HG02970 (cell line): ENCODE measurements around the gene FOXK1.
"Not testable (repeated sequence)": the region's sequence is repeated elsewhere in the genome, so short reads cannot be mapped to it uniquely, and the experiment has no call there.

ENCODE experiments used
- ATAC-seq: cut with Tn5 transposase; IDR thresholded peaks from one replicate; pipeline ENCODE4 v1.9.1; 2021; ENCODE audit warnings: mild to moderate bottlenecking, moderate library complexity, moderate number of reproducible peaks; ENCODE audit not compliant: unreplicated experiment, low FRiP score

FOXK1 gene

DNA sequence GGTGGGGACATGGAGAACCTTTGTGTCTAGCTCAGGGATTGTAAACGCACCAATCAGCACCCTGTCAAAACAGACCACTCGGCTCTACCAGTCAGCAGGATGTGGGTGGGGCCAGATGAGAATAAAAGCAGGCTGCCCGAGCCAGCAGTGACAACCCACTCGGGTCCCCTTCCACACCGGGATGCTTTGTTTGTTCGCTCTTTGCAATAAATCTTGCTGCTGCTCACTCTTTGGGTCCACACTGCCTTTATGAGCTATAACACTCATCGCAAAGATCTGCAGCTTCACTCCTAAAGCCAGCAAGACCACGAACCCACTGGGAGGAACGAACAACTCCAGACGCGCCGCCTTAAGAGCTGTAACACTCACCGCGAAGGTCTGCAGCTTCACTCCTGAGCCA, 112.1 kb downstream of the FOXK1 start:
- not testable (repeated sequence) for ATAC-seq

DNA sequence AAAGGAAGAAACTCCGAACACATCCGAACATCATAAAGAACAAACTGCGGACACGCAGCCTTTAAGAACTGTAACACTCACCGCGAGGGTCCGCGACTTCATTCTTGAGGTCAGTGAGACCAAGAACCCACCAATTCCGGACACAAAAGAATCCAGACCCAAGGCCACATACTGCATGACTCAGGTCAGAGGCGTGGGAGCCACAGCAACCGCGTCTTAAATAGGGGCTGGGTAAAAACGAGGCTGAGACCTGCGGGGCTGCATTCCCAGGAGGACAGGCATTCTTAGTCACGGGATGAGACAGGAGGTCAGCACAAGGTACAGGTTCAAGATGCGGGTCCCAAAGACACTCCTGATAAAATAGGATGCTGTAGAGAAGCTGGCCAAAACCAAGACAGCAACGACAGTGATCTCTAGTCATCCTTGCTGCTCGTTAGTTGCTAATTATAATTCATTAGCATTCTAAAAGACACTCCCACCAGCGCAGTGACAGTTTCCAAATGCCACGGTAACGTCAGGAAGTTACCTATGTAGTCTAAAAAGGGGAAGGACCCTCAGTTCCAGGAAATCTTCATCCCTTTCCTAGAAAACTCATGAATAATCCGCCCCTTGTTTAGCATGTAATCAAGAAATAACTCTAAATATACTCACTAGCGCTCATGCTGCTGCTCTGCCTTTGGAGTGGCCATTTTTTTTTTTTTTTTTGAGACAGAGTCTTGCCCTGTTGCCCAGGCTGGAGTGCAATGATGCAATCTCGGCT, 112.7 kb downstream of the FOXK1 start:
- ATAC-seq, result no peak

DNA sequence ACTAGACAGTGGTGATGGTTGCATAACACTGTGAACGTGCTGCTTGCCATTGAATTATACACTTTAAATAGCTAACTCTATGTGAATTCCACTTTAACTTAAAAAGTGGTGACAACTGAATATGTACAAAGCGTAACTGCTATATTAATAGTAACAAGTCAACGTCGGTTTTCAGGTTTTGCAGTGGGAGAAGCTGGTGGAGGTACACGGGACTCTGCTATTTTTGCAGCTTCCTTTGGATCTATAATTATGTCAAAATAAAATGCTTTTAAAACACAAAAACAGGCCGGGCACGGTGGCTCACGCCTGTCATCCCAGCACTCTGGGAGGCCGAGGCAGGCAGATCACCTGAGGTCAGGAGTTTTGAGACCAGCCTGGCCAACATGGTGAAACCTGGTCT, 114.4 kb downstream of the FOXK1 start:
- no peak for ATAC-seq

DNA sequence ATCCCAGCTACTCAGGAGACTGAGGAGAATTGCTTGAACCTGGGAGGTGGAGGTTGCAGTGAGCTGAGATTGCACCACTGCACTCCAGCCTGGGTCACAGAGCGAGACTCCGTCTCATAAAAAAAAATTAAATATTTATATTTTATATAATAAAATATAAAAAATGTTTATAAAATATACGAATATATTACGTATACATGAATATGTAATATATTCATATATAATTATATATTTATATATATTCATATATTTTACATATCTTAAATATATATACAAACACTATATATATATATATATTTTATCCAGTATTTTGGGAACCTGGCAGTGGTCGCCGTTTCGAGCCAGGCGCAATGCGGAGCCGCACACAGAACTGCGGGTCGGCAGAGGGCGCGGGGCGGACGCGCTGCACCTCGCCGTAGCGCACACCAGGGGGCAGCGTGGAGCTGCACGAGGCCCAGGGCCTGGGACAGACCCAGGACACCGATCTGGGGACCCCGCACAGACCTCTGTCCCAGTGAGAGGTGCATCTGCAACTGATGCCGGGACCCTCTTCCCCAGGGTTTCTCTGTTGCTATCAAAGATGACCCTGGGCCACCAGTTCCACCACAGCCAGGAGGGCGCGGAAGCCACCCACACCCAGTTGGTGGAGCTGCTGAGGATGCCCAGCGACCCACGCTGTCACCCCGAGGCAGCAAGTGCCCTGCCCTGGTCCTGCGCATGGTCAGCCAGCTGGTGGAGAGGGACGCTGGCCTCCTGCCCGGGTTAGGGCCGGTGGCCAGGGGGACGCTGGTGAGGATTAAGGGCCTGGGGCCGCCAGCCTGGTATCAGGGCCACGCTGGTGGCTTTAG, 116.0 kb downstream of the FOXK1 start:
- ATAC-seq, result no peak

DNA sequence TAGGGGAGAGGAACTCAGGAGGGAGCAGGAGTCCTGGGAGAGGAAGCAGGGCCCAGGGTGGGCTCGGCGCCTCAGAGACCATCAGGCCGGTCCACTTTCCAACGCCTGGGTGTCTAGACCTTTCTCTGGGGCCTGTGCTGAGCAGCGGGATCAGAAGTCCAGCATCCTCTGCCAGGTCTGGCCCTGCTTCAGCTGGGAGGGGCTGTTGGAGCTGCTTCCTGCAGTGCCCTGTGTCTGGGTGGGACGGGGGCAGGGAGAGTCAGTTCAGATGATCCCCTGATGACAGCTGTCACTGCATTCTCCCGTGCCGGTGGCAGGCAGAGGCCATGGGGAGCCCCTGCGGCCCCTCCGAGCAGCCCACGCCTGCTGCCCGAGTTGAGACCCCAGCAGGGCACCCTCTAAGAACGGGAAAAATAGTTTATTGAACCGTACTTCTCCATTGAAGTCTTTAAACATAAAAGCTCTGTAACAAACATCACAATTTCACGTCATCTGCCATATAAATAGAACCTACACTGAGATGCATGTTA, 116.7 kb downstream of the FOXK1 start:
- ATAC-seq, result no peak

DNA sequence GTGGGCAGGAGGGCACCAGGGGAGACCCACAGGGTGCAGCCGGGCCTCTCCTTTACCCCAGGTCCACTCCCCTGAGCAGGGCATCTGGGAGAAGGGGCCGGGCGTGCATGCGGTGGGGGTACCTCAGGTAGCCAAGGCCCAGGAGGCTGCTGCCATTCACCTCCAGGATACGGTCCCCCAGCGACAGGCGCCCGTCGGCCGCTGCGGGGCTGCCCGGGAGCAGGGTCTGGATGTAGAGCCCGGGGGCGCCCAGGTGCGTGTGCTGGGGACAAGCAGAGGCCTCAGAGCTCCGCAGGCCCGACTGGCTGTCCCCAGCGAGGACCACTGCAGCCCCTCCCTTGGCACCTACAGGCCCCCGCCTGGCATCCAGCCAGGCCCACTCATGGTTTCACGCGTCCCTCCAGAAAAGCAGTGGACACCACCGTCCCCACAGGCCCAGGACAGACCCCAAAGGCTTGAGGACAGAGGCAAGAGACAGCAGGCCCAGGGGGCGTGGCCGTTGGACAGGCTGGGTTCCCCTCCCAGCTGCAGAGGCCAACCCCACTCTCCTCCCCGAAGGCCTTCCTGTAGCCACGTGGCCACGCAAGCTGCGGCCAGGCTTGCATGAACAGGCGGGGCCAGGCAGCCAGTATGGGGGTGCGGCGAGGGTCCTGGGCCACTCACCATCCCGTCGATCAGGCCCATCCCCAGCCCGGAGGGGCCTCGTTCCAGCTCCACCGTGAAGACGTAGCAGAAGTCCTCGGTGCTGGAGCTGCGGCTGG, 117.6 kb downstream of the FOXK1 start:
- no peak for ATAC-seq

DNA sequence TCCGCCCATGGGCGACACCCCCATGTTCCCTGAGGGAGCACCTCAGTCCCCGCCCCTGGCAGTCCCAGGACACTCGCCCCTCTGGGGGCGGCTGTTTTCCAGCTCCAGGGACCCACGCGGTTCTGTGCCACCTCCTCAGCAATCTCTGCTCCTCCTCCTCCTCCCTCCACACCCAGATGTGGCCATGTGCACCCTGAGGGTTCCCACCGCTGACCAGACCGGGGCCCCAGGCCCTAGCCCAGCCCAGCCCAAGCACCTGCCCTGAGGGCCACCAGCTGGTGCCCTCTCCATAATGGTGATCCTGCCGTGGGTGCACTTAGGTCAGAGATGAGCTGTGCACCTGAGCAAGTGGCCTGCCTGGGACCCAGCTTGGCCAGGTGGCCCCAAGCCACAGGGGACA, 118.4 kb downstream of the FOXK1 start:
- ATAC-seq, result no peak

DNA sequence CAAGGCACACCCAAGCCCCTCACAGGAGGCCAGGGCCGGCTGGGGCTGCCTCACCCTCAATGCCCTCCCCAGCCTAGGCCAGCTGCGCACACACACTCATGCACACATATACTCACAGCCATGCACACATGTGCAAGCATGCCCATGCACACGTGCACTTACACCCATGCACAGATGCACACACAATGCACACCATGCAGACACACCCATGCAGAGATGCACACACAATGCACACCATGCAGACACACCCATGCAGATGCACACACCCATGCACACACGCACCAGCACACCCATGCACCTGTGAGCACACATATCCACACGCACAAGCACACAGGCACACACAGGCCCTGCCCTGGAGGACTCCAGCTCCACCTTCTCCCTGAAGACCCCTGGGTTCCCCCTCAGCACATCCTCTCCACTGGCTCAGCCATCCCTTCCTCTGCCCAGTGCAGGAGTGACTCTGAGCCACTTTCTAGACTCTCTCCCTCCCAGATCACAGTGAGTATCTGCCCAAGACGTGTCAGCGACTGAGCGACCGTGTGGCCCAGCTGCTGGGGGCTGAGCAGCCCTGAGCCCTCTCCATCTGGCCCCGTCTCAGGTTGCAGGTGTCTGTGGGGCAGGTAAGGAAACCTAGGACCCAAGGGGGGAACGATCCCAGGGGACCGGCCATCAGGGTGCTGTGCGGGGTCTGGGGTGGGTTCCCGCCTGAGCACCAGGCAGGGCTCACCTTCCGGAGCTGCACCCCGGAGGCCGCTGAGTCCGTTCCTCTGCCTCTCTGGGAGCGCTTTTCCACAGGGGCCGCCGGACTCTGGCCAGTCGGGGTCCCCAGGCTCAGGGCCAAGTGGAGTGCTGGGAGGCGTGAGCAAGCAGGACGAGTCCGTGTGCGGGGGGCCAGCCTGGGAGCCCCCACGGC, 119.1 kb downstream of the FOXK1 start:
- ATAC-seq, result no peak

DNA sequence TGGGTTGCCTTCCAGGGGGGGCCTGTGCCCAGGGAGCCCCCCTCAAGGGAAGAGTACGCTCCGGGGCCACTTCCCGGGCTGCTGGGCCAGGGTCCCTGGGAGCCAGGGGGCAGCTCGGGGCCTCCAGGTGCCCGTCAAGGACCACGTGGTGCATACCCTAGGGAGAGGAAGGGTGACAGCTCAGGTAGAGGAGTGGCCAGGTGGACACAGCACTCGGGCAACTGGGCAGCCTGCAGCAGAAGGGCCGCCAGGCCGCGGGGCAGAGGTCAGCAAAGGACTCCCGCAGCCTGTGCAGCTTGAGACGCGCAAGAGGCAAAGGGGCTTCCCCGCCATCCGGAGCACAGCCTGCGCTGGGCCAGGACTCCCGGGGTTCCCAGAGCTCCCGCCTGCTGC, 119.7 kb downstream of the FOXK1 start:
- ATAC-seq, result no peak

DNA sequence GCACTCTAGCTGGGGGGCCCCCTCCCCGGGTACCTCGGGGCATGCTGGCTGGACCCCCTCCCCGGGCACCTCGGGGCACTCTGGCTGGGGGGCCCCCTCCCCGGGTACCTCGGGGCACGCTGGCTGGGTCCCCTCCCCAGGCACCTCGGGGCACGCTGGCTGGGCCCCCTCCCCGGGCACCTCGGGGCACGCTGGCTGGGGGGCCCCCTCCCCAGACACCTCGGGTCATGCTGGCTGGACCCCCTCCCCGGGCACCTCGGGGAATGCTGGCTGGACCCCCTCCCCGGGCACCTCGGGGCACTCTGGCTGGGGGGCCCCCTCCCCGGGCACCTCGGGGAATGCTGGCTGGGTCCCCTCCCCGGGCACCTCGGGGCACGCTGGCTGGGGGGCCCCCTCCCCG, 120.5 kb downstream of the FOXK1 start:
- ATAC-seq, result not testable (repeated sequence)

DNA sequence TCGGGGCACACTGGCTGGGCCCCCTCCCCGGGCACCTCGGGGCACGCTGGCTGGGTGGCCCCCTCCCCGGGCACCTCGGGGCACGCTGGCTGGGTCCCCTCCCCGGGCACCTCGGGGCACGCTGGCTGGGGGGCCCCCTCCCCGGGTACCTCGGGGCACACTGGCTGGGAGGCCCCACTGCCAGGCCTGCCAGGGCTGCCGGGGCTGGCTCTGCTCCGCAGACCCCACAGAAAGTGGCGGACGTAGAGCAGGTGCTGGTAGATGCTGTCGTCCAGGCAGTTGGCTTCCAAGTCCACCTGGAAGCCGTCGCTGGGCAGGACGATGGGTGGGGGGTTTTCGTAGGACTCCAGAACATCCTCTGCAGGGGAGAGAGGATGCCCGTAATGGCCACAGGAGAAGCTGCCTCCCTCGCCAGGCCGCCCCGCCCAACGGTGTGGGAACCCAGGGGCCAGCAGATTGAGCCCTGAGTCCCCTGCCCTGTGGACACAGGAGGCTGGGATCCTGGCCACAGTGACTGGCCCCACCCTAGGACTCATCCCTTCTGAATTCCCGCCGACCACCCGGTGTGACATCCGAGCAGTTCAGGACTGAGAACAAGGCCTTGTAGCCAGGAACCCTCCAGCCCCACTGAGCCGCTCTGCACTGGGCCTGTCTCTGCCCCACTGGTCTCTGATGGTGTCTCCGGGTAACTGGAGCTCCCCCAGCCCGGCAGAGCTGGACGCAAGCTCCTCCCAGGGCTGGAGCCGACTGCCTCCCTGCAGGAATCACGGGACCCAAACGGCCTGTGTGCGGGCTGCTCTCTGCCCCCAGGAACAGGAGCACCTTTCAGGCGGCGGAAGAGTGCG, 121.5 kb downstream of the FOXK1 start:
- ATAC-seq, result no peak

DNA sequence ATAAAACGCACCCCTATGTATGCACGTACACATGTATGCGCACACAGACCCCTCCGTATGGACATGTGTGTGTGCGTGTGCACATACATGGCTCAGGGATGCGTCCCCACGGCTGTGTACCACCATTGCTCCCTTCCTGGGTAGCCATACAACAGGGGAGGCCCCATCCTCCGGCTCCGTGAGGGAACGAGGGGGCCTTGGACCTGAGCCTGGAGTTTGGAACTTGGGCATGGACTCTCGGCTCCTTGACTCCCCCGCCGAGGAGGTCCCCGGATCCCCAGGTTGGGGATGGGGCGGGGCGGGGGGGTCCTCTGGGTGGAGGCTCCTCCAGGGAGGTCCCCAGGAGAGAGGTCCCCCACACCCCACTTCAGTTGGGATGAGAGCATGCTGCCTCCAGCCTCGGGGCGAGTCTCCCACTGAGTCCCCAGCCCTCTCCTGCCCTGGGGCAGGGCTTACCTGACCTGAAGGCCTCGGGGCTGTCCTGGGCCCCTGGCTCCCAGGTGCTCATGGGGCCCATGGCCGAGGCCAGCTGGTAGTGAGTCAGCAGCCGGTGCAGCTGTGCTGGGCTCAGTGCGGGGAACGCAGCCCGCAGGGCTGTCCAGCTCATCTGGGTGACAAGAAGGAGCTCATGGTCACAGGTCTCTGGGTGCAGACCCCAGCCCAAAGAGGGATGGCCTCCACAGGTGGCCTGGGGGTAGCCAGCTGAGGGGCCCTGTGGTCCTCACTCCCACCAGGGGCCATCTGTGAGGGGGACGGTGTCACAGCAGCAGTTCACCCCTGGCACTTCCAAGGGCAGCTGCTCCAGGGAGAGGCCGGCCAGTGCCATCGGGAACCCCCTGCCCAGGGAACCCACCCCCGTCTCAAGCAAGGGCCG, 123.3 kb downstream of the FOXK1 start:
- ATAC-seq, result no peak

DNA sequence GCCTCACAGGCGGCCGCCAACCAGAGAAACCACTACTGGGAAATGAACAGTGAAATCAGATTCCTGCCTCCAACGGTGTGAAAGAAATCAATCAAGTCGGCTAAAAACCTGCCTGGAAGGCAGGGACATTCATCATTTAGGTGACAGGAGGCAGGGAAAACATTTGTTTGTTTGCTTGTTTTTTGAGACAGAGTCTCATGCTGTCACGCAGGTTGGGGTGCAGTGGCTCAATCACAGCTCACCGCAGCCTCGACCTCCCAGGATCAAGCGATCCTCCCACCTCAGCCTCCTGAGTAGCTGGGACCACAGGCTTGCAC, 123.8 kb downstream of the FOXK1 start:
- no peak for ATAC-seq

DNA sequence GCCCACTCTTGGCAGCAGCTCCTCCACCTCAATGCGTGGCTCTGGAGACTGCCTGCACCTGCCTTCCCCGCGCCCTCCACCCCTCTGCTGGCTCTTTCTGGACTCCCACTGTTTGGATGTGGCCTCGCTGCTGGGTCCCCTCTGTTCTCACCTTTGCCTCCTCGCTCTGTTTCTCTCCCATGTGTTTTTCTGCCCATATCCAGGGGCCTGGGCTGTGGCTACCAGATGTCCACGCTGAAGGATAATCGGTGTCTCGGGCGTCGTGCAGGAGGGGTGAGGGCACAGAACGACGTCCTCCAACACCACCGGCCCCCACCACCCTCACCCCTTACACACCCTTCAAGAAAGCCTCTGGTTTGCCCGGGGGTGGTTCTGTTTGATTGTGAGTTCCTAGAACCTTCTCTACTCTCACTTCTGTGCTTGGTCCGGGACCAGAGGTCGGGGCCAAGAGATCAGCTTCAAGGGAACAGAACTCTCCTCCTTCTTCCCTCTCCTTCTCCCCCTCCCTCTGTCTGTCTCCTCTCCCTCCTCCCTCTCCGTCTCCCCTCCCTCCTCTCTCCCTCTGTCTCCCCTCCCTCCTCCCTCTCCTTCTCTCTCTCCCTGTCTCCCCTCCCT, 125.0 kb downstream of the FOXK1 start:
- ATAC-seq, result no peak

DNA sequence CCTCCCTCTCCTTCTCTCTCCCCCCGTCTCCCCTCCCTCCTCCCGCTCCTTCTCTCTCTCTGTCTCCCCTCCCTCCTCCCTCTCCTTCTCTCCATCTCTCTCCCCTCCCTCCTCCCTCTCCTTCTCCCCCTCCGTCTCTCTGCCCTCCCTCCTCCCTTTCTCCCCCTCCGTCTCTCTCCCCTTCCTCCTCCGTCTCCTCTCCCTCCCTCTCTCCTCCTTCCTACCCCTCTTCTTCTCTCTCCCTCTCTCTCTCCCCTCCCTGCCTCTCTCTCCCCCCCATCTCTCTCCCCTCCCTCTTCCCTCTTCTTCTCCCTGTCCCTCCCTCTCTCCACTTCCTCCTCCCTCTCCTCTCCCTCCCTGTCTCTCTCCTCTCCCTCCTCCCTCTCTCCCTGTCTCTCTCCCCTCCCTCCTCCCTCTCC, 125.5 kb downstream of the FOXK1 start:
- no peak for ATAC-seq

DNA sequence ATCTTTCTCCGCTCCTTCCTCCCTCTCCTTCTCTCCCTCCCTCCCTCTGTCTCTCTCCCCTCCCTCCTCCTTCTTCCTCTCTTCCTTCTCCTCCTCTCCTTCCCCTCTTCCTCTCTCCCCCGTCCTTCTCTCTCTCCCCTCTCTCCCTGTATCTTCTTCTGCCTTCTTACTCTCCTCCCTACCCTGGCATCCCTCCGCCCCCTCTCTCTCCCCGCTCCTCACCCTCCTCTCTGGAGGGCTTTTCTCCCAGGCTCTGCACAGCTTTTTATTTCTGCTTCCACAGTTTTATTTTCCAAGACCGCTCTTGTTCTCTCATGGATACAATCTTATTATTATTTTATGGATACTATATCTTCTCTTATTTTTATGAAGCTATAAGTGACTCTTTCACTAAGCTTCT, 125.9 kb downstream of the FOXK1 start:
- no peak for ATAC-seq

DNA sequence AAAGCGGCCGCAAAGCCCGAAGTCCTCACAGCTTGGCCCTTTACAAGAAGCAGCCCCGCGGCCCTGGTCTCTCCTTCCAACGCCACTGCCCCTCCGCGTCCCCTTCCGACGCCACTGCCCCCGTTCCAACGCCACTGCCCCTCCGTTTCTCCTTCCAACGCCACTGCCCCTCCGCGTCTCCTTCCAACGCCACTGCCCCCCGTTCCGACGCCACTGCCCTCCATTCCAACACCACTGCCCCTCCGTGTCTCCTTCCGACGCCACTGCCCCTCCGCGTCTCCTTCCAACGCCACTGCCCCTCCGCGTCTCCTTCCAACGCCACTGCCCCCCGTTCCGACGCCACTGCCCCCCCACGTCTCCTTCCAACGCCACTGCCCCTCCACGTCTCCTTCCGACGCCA, 126.5 kb downstream of the FOXK1 start:
- no peak for ATAC-seq

DNA sequence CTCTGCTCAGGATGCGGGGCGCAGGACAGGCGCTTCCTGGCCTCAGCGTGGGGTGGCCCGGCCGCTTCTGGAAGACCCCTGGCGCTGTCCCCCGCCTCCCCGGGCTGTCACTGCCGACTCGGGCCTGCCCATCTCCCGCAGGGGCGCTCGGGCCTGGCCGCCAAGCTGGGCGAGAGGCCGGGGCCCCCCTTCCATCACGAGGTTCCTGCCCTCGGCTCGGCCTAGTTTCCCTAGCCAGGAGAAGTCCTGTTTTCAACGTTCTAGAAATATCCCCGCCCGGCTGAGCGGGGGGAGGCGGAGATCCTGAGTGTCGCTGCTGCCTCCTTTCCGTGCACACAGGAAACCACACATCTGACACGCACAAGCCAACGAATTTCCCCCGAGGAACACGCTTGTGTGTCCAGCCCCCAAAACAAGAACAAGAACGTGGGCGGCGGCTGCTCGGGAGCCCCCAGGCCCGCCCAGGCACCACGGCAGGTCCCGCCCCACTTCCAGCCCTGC, 127.0 kb downstream of the FOXK1 start:
- no peak for ATAC-seq
